H1 (cell line): Measurements from ENCODE around the gene ADAMTS17. TPM values are rescaled to one million over a fixed set of nuclear protein-coding genes. Genes with fewer than 3 reads are reported as not detected.

ENCODE experiments used
- CTCF ChIA-PET: fragments of 300-600 bp; sonication (Branson Sonifier 250); formaldehyde crosslinking; loops from one replicate; lab custom pipeline; 2021; ENCODE audit not compliant: partially characterized antibody; lab: Charles Lee
- POLR2A ChIA-PET: fragments of 300-600 bp; sonication (Branson Sonifier 250); formaldehyde crosslinking; loops from one replicate; lab custom pipeline; 2021; ENCODE audit warnings: inconsistent platforms; ENCODE audit not compliant: partially characterized antibody; lab: Charles Lee
- DNase-seq, 2 experiments: peaks; one replicate each; pipeline versions ENCODE4 v3.0.0 to v3.0.0-alpha.2; 2010 to 2022; ENCODE audit warnings: low spot score in 2 of 2, low read depth in 1 of 2, mixed read lengths in 1 of 2
- FAIRE-seq: peaks from 2 replicates; lab custom pipeline; 2011; peaks lifted over from hg19 to GRCh38; lab: Jason Lieb, UNC
- H2AFZ ChIP-seq: 2 replicates; pipeline ENCODE4 v1.8.1; 2012; ENCODE audit warnings: low read length, inconsistent platforms
- H2AK5ac ChIP-seq: 2 replicates; pipeline ENCODE4 v1.6.1; 2013; ENCODE audit warnings: low read depth, low read length
- H2BK120ac ChIP-seq: replicated peaks from 2 replicates; pipeline ENCODE3; 2013; ENCODE audit warnings: low read depth, low read length, inconsistent platforms
- H2BK12ac ChIP-seq: 2 replicates; pipeline ENCODE4 v1.6.1; 2013; ENCODE audit warnings: low read depth, low read length
- H2BK15ac ChIP-seq: 2 replicates; pipeline ENCODE4 v1.6.1; 2013; ENCODE audit warnings: low read length
- H2BK20ac ChIP-seq: 2 replicates; pipeline ENCODE4 v1.6.1; 2013; ENCODE audit warnings: low read length
- H2BK5ac ChIP-seq: 2 replicates; pipeline ENCODE4 v1.6.1; 2013; ENCODE audit warnings: low read depth, low read length
- H3K14ac ChIP-seq: 2 replicates; pipeline ENCODE4 v1.6.1; 2013; ENCODE audit warnings: inconsistent platforms; ENCODE audit not compliant: insufficient read length
- H3K18ac ChIP-seq: 2 replicates; pipeline ENCODE4 v1.6.1; 2013; ENCODE audit warnings: low read length; ENCODE audit errors: extremely low read depth
- H3K23ac ChIP-seq: 2 replicates; pipeline ENCODE4 v1.6.1; 2013; ENCODE audit warnings: inconsistent platforms; ENCODE audit not compliant: insufficient read length
- H3K23me2 ChIP-seq: 2 replicates; pipeline ENCODE4 v1.6.1; 2013; ENCODE audit warnings: low read depth, low read length
- H3K27ac ChIP-seq: 2 replicates; pipeline ENCODE4 v1.6.1; 2011; ENCODE audit warnings: low read depth, low read length, inconsistent platforms
- H3K27me3 ChIP-seq, 4 experiments: replicated peaks in 1 of 4; 1 replicate in 1 of 4; 2 replicates in 3 of 4; pipeline versions ENCODE4 v1.6.1 to v1.8.1; 2011 to 2013; ENCODE audit warnings: low read length in 3 of 4, mild to moderate bottlenecking in 3 of 4, inconsistent platforms in 2 of 4, mixed read lengths in 2 of 4, moderate library complexity in 1 of 4; ENCODE audit not compliant: control insufficient read depth in 3 of 4, insufficient read depth in 3 of 4; ENCODE audit errors: extremely low read depth in 1 of 4
- H3K36me3 ChIP-seq, 4 experiments: 2 replicates each; pipeline versions ENCODE4 v1.6.1 to v1.8.1; 2011 to 2013; ENCODE audit warnings: mild to moderate bottlenecking in 4 of 4, low read length in 3 of 4, moderate library complexity in 2 of 4, control low read depth in 1 of 4, inconsistent platforms in 1 of 4; ENCODE audit not compliant: insufficient read depth in 4 of 4, control insufficient read depth in 2 of 4
- H3K4ac ChIP-seq: replicated peaks from 2 replicates; pipeline ENCODE3; 2013; ENCODE audit warnings: low read length, low read depth, mixed read lengths, inconsistent platforms; ENCODE audit not compliant: insufficient read length
- H3K4me1 ChIP-seq, 4 experiments: replicated peaks in 1 of 4; 1 replicate in 1 of 4; 2 replicates in 3 of 4; pipeline versions ENCODE4 v1.6.1 to v1.8.1; 2011 to 2013; ENCODE audit warnings: low read length in 3 of 4, inconsistent platforms in 2 of 4, mixed read lengths in 1 of 4; ENCODE audit not compliant: insufficient read depth in 4 of 4, control insufficient read depth in 3 of 4
- H3K4me2 ChIP-seq, 2 experiments: 2 replicates each; pipeline versions ENCODE4 v1.6.1 to v1.8.1; 2011 to 2013; ENCODE audit warnings: low read depth in 2 of 2, low read length in 2 of 2, control low read depth in 1 of 2, inconsistent platforms in 1 of 2, mild to moderate bottlenecking in 1 of 2; ENCODE audit not compliant: insufficient read depth in 1 of 2
- H3K4me3 ChIP-seq, 4 experiments: fragments of 200-600, 300-600 bp in 1 of 4; sonication (generic), shearing (Covaris generic), sonication (Bioruptor Twin) in 1 of 4; 2 replicates each; pipeline versions ENCODE4 v1.5.1 to v1.8.1; 2011 to 2016; ENCODE audit warnings: low read length in 4 of 4, low read depth in 3 of 4, control low read depth in 2 of 4, inconsistent platforms in 2 of 4, mild to moderate bottlenecking in 2 of 4, mixed read lengths in 1 of 4, moderate library complexity in 1 of 4; ENCODE audit not compliant: insufficient read depth in 2 of 4; ENCODE audit errors: extremely low read depth in 1 of 4
- H3K56ac ChIP-seq: replicated peaks from 2 replicates; pipeline ENCODE3; 2013; ENCODE audit warnings: low read depth, mild to moderate bottlenecking, mixed read lengths, low read length, inconsistent platforms; ENCODE audit not compliant: insufficient read length
- H3K79me1 ChIP-seq: 2 replicates; pipeline ENCODE4 v1.6.1; 2013; ENCODE audit warnings: low read depth, low read length, control low read depth
- H3K79me2 ChIP-seq, 2 experiments: 2 replicates each; pipeline versions ENCODE4 v1.6.1 to v1.8.1; 2012 to 2013; ENCODE audit warnings: low read length in 2 of 2, mild to moderate bottlenecking in 2 of 2, inconsistent platforms in 1 of 2; ENCODE audit not compliant: insufficient read depth in 2 of 2, control insufficient read depth in 1 of 2
- H3K9ac ChIP-seq, 4 experiments: replicated peaks in 1 of 4; 1 replicate in 1 of 4; 2 replicates in 3 of 4; pipeline versions ENCODE4 v1.6.1 to v1.8.1; 2011 to 2013; ENCODE audit warnings: low read depth in 3 of 4, low read length in 3 of 4, control low read depth in 2 of 4, mild to moderate bottlenecking in 2 of 4, moderate library complexity in 2 of 4, inconsistent platforms in 1 of 4; ENCODE audit errors: extremely low read depth in 1 of 4
- H3K9me3 ChIP-seq, 2 experiments: 2 replicates each; pipeline versions ENCODE4 v1.6.1 to v1.8.1; 2012 to 2013; ENCODE audit warnings: mild to moderate bottlenecking in 2 of 2, moderate library complexity in 2 of 2, control low read depth in 1 of 2, inconsistent platforms in 1 of 2, low read depth in 1 of 2, low read length in 1 of 2, mixed read lengths in 1 of 2; ENCODE audit not compliant: insufficient read depth in 2 of 2
- H4K20me1 ChIP-seq, 2 experiments: replicated peaks in 1 of 2; 2 replicates each; pipeline versions ENCODE3 to v1.8.1; 2011 to 2013; ENCODE audit warnings: inconsistent platforms in 2 of 2, low read length in 2 of 2, mild to moderate bottlenecking in 1 of 2; ENCODE audit not compliant: insufficient read depth in 2 of 2, control insufficient read depth in 1 of 2
- H4K5ac ChIP-seq: 2 replicates; pipeline ENCODE4 v1.6.1; 2013; ENCODE audit warnings: low read length, low read depth, mixed read lengths, inconsistent platforms; ENCODE audit not compliant: insufficient read length
- H4K8ac ChIP-seq: 2 replicates; pipeline ENCODE4 v1.8.0; 2013; ENCODE audit warnings: mild to moderate bottlenecking, moderate library complexity, low read length, inconsistent platforms; ENCODE audit not compliant: insufficient read depth; ENCODE audit errors: extremely low read depth
- H4K91ac ChIP-seq: replicated peaks from 2 replicates; pipeline ENCODE3; 2013; ENCODE audit warnings: low read length, mixed read lengths, inconsistent platforms; ENCODE audit not compliant: insufficient read length
- CHD1 ChIP-seq: IDR thresholded peaks from 2 replicates; pipeline ENCODE4 v1.6.1; 2012; ENCODE audit warnings: low read depth, low read length, improper control_type of control experiment
- EGR1 ChIP-seq: IDR thresholded peaks from 2 replicates; pipeline ENCODE4 v1.6.1; 2011; ENCODE audit warnings: low read depth, low read length, borderline replicate concordance
- FOSL1 ChIP-seq: IDR thresholded peaks from 2 replicates; pipeline ENCODE4 v1.6.1; 2011; ENCODE audit warnings: mild to moderate bottlenecking, low read depth, low read length, moderate library complexity; ENCODE audit not compliant: insufficient read depth
- GABPA ChIP-seq: IDR thresholded peaks from 2 replicates; pipeline ENCODE4 v1.6.1; 2011; ENCODE audit warnings: mild to moderate bottlenecking, low read length, moderate library complexity, borderline replicate concordance; ENCODE audit not compliant: insufficient read depth
- GTF2F1 ChIP-seq: IDR thresholded peaks from 2 replicates; pipeline ENCODE4 v1.6.1; 2012; ENCODE audit warnings: low read depth, low read length, improper control_type of control experiment, borderline replicate concordance
- HDAC2 ChIP-seq, 2 experiments: fragments of 300-600 bp in 1 of 2; sonication (generic) in 1 of 2; IDR thresholded peaks; 2 replicates each; pipeline ENCODE4 v1.6.1; 2011 to 2012; ENCODE audit warnings: low read depth in 2 of 2, low read length in 2 of 2, mild to moderate bottlenecking in 2 of 2, moderate library complexity in 2 of 2, borderline replicate concordance in 1 of 2, inconsistent platforms in 1 of 2
- KDM4A ChIP-seq: IDR thresholded peaks from one replicate; pipeline ENCODE4 v1.7.1; 2012; ENCODE audit warnings: low read depth, mild to moderate bottlenecking, moderate library complexity, low read length, inconsistent platforms; ENCODE audit not compliant: severe bottlenecking
- NANOG ChIP-seq: IDR thresholded peaks from 2 replicates; pipeline ENCODE4 v1.6.1; 2011; ENCODE audit warnings: low read length, low read depth, mild to moderate bottlenecking, inconsistent platforms; ENCODE audit not compliant: insufficient read depth, poor library complexity, severe bottlenecking
- RNF2 ChIP-seq: fragments of 200-900, 300-1000 bp; sonication (generic); IDR thresholded peaks from 2 replicates; pipeline ENCODE4 v1.7.1; 2016; ENCODE audit warnings: borderline replicate concordance, low read depth, mild to moderate bottlenecking, antibody characterized with exemption, low read length; ENCODE audit not compliant: poor library complexity, severe bottlenecking; ENCODE audit errors: missing control alignments
- TAF7 ChIP-seq: optimal IDR thresholded peaks from 2 replicates; pipeline ENCODE3; 2011; ENCODE audit warnings: low read depth, mild to moderate bottlenecking, inconsistent platforms, low read length, moderate library complexity, borderline replicate concordance
- WGBS, 2 experiments: shearing (Covaris generic) in 1 of 2; methylation state at CpG; one replicate each; pipeline versions ENCODE4 v1.1.6 to v1.1.7; 2013 to 2015; ENCODE audit warnings: low lambda C conversion rate in 2 of 2, mixed read lengths in 2 of 2, inconsistent platforms in 1 of 2, low coverage in 1 of 2, missing lambda C conversion rate in 1 of 2; ENCODE audit not compliant: insufficient replicate concordance in 2 of 2, insufficient coverage in 1 of 2, insufficient read length in 1 of 2; ENCODE audit errors: extremely low coverage in 1 of 2, missing lambda C conversion rate in 1 of 2; 5-methylcytosine and 5-hydroxymethylcytosine counted together
- polyA plus RNA-seq, 7 experiments: library from polyadenylated mRNA; depleted of rRNA in 3 of 7; stranded (reverse) in 5 of 7; unstranded in 2 of 7; fragments of >200 nt in 5 of 7; fragments of 200-250 nt in 2 of 7; gene quantifications; 1 replicate in 5 of 7; 2 replicates in 1 of 7; 4 replicates in 1 of 7; pipeline versions ENCODE4 v1.2.1 to v1.2.3, GENCODE V29; 2011 to 2013; ENCODE audit warnings: missing spikeins in 2 of 7, mixed read lengths in 2 of 7
- total RNA-seq: library from RNA; stranded (reverse); fragmentation: NEBNext Ultra II Directional; extraction: Animal tissue kit (Norgen Biotek cat#: 25700); gene quantifications from 2 replicates; pipeline ENCODE4 v1.2.1, GENCODE V29; 2021
- TF ChIP-seq, protein P1 (sequence below): IDR thresholded peaks from 2 replicates; pipeline ENCODE4 v1.6.1; 2012; ENCODE audit warnings: low read length, inconsistent platforms

The ADAMTS17 gene
- total and polyA plus RNA-seq, 2 of the 8 experiments (the other 6 are each of a cell fraction or from before 2014, with no cell fraction given), result 0.51 to 1.7 TPM

DNA sequence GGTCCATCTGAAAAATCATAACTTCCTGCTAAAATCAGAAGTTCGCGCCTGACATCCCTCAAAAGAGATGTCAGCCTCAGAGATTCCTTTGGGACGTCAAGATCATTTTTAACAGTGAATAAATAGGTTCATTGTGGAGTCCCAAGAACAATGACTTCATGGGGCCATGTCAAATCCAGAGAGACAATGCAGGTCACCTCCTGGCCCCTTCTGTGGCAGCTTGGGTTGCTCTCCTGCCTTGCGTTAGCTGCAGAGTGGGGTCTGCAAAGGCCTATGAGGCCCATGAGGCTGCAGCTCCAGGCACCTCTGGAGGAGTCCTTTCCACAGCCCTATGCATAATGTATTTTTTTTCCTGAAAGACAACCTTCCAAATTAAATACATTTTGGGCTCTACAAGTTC is 282.3 kb downstream of the ADAMTS17 start:
- H3K4me1 ChIP-seq, result no peaks in the 10 kb centered on the region
- H3K27ac ChIP-seq, result no peak overlapping the region
- no peak overlapping the region for H3K56ac ChIP-seq
- WGBS, 2 experiments, result 94% methylated on average over 4 of the region's 4 CpGs; no CpG with 5 or more reads in 1 of the 2 experiments
- no peaks in the 10 kb centered on the region; a peak in 1 of 4 replicates for H3K9me3 ChIP-seq
- no peak for FAIRE-seq
- H2BK20ac ChIP-seq, result no peak overlapping the region
- peaks cover 0 to 2% (median 0%) of the 10 kb centered on the region in 4 experiments; a peak in 2 of 7 replicates for H3K27me3 ChIP-seq
- H2AFZ ChIP-seq, result no peak overlapping the region
- H3K4me3 ChIP-seq, result no peak overlapping the region
- H4K5ac ChIP-seq, result no peak overlapping the region
- H2BK5ac ChIP-seq, result no peak overlapping the region
- ChIA-PET POLR2A (interaction anchor here (0.6 kb wide), 1 partner anchor 15 kb away, joined by 4 read pairs; no protein-coding TSS in a partner anchor), CTCF (interaction anchor here (0.9 to 1.2 kb wide), 2 partner anchors 20 to 54 kb away, joined by 3 read pairs; no protein-coding TSS in a partner anchor)
- H4K20me1 ChIP-seq, result no peaks in the 10 kb centered on the region
- H3K79me2 ChIP-seq, result no peaks in the 10 kb centered on the region
- H4K8ac ChIP-seq, result no peak overlapping the region
- H2BK12ac ChIP-seq, result no peak overlapping the region
- no peak overlapping the region for H3K9ac ChIP-seq
- H3K79me1 ChIP-seq, result no peaks in the 10 kb centered on the region
- H3K23me2 ChIP-seq, result peaks cover 2% of the 10 kb centered on the region; the same call in 1 of the 2 replicates
- no peak overlapping the region for H4K91ac ChIP-seq
- no peak overlapping the region for H3K4ac ChIP-seq
- H2BK15ac ChIP-seq, result no peak overlapping the region
- H2BK120ac ChIP-seq, result no peak overlapping the region
- H3K36me3 ChIP-seq, result no peaks in the 10 kb centered on the region
- no peak for DNase-seq
- no peak overlapping the region for H3K23ac ChIP-seq
- H3K4me2 ChIP-seq, result no peak overlapping the region
- no peak overlapping the region for H2AK5ac ChIP-seq
- no peak overlapping the region for H3K14ac ChIP-seq
- no peak overlapping the region for H3K18ac ChIP-seq
- TF ChIP-seq NANOG (no peak), FOSL1 (no peak), KDM4A (no peak), HDAC2 (IDR thresholded peaks at IDR 0.05; ENCODE audit: borderline replicate concordance in 1 of 2, low read depth in 2 of 2, low read length in 2 of 2) (no peak), CHD1 (no peak), RNF2 (no peak), TAF7 (no peak), GABPA (no peak), EGR1 (no peak), GTF2F1 (no peak)
- TF ChIP-seq, protein P1, sequence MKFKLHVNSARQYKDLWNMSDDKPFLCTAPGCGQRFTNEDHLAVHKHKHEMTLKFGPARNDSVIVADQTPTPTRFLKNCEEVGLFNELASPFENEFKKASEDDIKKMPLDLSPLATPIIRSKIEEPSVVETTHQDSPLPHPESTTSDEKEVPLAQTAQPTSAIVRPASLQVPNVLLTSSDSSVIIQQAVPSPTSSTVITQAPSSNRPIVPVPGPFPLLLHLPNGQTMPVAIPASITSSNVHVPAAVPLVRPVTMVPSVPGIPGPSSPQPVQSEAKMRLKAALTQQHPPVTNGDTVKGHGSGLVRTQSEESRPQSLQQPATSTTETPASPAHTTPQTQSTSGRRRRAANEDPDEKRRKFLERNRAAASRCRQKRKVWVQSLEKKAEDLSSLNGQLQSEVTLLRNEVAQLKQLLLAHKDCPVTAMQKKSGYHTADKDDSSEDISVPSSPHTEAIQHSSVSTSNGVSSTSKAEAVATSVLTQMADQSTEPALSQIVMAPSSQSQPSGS, result no peak
